Stimulated activated CD8-positive, alpha-beta memory T cell treated with anti-CD3 and anti-CD28 coated beads, Interleukin-15, amount 100 ng/mL, for 24 hours (primary cell): ENCODE results near the gene KCNQ5.

Source experiments
- DNase-seq: peaks from one replicate; pipeline ENCODE4 v3.0.0-alpha.2; 2020; ENCODE audit warnings: low read depth

Gene KCNQ5

GRCh38 chr6:72793641-72794395 lies 172.0 kb downstream of the KCNQ5 start:
- no peak for DNase-seq

DNA sequence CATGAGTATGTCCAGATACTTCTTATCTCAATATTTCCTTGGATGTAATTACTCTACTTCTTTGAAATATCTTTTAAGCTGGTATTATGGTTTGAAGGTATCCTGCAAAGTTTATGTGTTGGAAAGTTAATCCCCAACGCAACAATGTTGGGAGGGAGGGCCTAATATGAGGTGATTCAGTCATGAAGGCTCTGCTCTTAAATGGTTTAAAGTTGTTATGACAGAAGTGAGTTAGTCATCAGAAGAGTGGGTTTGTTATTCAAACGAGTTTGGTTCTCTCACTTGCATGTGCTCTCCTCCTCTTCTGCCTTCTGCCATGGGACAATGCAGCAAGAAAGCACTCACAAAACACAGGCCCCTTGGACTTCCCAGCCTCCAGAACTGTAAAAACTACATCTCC lies 176.3 kb downstream of the KCNQ5 start:
- no peak for DNase-seq

DNA sequence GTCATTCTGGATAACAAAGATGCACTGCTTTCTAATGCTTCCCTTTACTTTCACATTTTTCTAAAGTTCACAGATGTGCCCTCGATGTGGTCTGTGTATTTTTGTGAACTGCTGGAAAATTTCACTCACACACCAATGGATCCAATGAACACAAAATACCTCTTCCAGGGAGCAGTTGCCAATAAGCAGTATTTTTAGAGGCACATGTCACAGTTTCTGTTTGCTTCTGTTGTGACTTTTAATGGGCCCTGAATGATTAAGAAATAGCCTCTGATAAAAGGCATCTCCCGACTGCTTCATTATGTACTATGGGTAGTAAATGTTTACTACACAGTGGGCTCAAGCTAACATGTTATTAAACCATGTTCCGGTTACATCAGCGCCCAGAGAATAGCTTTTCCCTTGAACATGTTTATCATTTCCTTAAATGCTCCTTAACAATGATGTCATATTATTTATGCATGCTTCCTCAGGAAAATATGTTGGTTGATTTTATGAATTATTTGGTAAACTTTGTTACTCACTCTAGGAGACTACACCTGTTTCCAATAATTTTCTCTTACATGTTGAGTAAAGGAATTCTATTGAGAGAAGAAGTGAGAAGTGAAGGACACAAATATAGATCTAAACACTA lies 188.0 kb downstream of the KCNQ5 start:
- DNase-seq = no peak

DNA sequence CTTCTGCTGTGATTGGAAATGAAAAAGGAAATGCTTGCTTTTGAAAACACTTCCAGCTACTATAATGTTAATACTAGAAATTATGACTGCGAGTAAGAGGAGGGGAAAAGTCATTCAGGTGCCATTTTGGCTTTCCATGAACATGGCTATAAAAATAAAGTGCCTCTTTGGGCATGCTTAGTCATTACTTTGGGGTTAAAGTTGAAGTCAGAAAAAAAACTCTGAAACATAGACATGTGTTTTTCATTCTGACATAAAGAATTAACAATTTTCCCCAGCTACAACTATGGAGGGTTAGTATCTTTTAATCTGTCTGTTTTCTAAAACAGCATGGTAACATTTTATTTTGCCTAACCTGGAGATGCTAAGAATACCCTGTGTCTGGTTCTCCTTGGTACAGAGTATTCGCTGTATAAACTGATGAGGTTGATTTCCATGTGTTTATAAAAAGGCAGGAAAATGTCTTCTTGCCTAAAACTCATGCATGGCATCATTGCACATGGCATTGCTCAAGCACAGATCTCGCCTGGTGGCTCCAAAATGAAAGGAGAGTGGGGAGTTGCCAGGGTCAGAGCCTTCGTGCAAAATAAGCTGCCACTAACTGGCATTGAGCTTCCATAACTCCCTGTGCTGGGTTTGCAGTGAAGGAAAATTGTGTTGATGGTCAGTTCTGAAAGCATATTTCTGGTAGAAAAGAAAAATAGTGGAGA lies 188.9 kb downstream of the KCNQ5 start:
- no peak for DNase-seq

GRCh38 chr6:72811971-72812421 lies 190.1 kb downstream of the KCNQ5 start:
- DNase-seq = no peak

DNA sequence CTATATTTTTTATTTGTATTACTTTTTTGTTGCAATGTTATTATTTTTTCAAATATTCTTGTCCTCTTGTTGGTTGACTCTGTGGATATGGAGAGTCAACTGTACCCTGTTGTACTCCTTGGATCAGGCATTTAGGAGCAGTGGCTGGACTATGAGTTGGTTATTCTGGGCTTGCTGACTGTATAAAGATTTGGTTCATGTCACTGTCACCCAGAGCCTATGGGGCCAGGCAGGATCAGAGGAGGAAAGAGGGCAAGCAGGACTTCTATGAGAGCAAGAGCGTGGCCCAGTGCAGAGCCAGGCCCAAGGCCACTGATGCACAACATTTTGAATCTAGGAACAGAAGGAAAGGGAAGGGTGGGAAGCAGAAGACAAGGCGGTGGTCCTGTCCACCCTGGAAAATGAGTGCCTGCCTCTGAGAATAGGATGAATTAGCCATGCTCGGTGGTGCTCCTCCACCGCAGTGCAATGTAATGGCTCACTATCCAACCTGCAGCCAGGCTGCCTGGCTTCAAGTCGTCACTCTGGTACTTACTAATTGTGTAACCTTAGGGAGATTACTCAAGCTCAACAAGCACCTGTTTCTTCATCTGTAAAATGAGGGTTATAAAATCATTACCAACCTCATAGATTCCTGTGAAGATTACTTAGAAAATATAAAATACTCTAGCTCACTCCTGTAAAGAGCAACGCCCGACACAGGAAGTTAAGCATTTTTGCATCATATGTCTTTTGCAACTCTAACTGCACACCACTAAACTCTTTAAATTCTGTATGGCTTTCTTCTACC lies 192.1 kb downstream of the KCNQ5 start:
- DNase-seq = no peak

- no peak for DNase-seq
Observed at GRCh38 chr6:72816022-72816421, 194.2 kb downstream of the KCNQ5 start.

DNA sequence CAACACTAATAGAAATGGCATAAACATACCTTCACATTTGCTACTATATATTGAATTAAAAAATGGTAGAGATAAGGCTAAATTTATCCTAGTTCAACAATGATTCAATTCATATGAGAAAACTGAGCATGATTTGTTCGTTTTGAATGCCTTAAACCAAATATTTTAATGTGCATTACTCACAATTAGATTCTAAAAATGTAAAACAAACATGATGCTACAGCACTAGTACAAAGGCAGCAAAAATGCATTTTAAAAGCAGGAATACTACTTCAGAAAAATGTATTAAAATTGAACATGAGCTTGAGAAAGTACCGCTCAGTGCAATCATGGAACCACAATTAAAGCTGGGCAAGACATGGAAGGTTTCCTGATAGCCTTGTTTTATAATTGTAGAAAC lies 195.3 kb downstream of the KCNQ5 start:
- no peak for DNase-seq

DNA sequence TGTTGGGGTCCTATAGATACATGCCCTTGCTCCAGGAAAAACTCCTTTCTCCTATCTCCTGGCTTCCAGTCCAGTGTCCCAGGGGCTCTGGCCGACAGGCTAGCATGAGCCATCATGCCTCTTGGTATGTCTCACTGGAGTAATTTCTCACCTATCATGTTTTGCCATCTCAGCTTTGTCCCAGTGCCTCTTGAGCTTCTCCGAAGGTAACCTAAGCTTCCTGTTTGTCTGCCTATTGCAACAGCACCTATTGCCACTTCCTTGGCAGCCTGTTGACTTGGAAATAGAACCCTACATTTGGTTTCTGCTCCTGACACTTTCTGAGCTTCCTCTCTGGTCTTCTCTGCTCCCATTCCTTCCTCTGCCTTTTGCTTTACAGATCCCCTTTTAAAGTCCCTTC lies 197.7 kb downstream of the KCNQ5 start:
- no peak for DNase-seq

- no peak for DNase-seq
Observed at GRCh38 chr6:72820153-72820552, 198.3 kb downstream of the KCNQ5 start.

GRCh38 chr6:72820906-72821305 lies 199.0 kb downstream of the KCNQ5 start:
- DNase-seq = no peak

GRCh38 chr6:72822023-72822422 lies 200.2 kb downstream of the KCNQ5 start:
- DNase-seq = no peak

DNA sequence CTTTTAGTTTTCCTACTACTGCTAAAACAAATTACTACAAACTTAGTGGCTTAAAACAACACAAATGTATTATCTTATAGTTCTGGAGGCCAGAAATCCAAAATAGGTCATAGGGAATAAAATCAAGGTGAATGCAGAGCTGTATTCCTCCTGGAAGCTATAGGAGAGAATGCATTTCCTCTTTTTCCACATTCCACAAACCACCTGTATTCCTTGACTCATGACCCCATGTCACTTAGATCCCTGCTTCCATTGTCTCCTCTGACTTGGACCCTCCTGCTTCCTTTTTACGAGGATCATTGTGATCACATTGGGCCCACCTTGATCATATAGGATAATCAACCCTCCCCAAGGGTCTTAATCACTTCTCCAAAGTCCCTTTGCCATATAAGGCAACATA lies 200.8 kb downstream of the KCNQ5 start:
- no peak for DNase-seq

- no peak for DNase-seq
Observed at GRCh38 chr6:72824833-72825232, 203.0 kb downstream of the KCNQ5 start.

DNA sequence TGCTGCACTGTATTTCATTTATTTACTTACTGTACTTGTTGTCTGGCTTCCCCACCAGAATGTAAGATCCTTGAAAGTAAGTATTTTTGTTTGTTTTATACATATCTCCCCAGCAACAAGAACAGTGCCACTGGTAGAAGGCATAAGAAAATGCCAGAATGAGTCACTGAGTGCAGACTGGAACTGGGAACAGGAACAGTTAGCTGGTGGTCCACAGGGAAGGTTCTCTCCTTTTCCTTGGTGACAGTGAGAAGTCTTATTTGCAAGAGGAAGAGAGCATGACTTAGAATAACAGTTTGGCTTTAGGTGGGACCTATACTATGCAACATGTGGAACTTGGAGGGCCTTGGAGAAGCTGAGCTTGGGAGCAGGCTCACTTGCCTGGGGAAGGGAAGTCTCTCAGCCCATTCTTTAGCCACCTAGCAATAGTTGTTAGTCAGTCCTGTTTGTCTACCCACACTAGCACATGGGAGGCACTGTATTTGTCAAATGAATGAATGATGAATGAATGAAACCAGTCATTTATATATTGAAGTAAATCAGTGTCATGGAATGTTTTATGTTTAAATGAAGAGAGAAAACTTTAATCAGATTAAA lies 203.5 kb downstream of the KCNQ5 start:
- no peak for DNase-seq

- no peak for DNase-seq
Observed at GRCh38 chr6:72826037-72826436, 204.2 kb downstream of the KCNQ5 start.

GRCh38 chr6:72826744-72827438 lies 205.0 kb downstream of the KCNQ5 start:
- no peak for DNase-seq

GRCh38 chr6:72828904-72829303 lies 207.0 kb downstream of the KCNQ5 start:
- DNase-seq = no peak

DNA sequence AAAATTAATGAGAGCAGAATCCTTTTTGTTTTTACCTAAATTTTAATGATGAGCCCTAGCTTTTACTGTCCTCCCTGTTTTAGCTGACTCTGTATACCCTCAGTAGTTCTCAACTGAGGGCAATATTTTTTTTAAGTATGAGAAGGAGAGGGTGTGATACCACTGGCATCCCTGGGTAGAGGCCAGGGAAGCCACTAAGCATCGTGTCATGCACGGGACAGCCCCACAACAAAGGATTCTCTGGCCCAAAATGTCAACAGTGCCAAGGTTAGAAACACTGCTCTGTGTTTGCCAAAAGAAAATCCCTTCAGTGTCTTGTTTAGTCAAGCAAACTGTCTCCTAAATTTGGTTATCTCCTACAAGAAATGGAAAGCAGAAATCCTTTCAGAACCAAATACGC lies 210.4 kb downstream of the KCNQ5 start:
- DNase-seq = no peak

DNA sequence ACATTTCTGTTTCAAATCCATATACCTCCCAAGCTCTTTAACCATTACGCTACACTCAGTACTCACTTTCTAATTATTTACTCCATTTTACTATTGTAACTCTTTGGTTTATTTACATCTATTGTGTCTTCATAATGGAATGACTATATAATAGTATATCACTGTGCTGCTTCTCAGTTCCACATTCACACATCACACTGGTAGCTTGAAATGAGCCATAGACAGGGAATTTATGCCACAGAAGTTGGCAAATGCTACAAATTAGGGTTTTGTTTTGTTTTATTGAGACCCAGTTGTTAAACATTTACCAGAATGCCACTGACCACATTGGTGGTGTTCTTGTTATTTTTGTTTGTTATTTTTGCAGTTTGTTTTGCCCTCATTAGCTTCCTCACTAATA lies 213.9 kb downstream of the KCNQ5 start:
- no peak for DNase-seq

DNA sequence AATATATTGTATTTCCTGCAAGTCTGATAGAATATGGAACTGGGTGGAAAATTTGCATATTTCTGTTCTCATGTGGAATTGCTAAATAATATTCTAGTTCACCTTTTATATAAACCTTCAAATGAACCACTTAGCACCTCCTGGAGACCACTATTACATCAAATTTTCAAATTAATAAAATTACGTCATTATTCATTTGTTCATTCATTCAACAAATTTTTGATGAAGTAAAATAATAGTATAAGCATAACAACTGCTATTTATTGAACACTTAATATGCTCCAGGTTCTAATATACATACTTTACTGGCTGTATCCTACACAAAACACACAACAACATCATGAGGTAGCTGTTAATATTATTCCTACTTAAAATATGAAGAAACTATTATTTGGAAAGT lies 215.1 kb downstream of the KCNQ5 start:
- no peak for DNase-seq
